Activated CD4-positive, CD25-positive, alpha-beta regulatory T cell treated with anti-CD3 and anti-CD28 coated beads, Interleukin-2, amount 50 U/mL, for 24 hours (primary cell): ENCODE results near the gene FAM181A.

Experiments
- ATAC-seq, 2 donors: fragments of 150-1000 bp; cut with Tn5 transposase; one replicate each; pipeline ENCODE4 v1.10.0; 2021; ENCODE audit warnings: mild to moderate bottlenecking in 1 of 2, moderate library complexity in 1 of 2

Gene FAM181A

GRCh38 chr14:93926873-93927799, at the start of gene FAM181A:
Gene FAM181A, plus strand, starts transcription at chr14:93927344. Its CDS starts 942 bp downstream, at chr14:93928286.
- no peak for ATAC-seq

- ATAC-seq = no peak
These were observed 48.9 kb upstream of the FAM181A start for GRCh38 chr14:93878212-93878611.

GRCh38 chr14:93878871-93879270, 48.3 kb upstream of the FAM181A start:
- ATAC-seq = no peak

- no peak for ATAC-seq
These were observed 47.7 kb upstream of the FAM181A start for GRCh38 chr14:93879362-93879983.

- no peak for ATAC-seq
These were observed 46.9 kb upstream of the FAM181A start for GRCh38 chr14:93880021-93880820.

GRCh38 chr14:93884950-93885349, 42.2 kb upstream of the FAM181A start:
- no peak for ATAC-seq

- ATAC-seq = no peak
These were observed 38.1 kb upstream of the FAM181A start for GRCh38 chr14:93888995-93889394.

- no peak for ATAC-seq
These were observed 37.2 kb upstream of the FAM181A start for GRCh38 chr14:93889739-93890483.

GRCh38 chr14:93891756-93892504, 35.2 kb upstream of the FAM181A start:
- ATAC-seq = no peak

- no peak for ATAC-seq
These were observed 34.7 kb upstream of the FAM181A start for GRCh38 chr14:93892505-93892839.

GRCh38 chr14:93892923-93893558, 34.1 kb upstream of the FAM181A start:
- ATAC-seq = peak in 1 of 2 donors; percentile 30

- no peak for ATAC-seq
These were observed 33.4 kb upstream of the FAM181A start for GRCh38 chr14:93893661-93894261.

GRCh38 chr14:93895023-93895604, 32.0 kb upstream of the FAM181A start:
- ATAC-seq = no peak

- ATAC-seq = no peak
These were observed 29.7 kb upstream of the FAM181A start for GRCh38 chr14:93897476-93897845.

- no peak for ATAC-seq
These were observed 29.0 kb upstream of the FAM181A start for GRCh38 chr14:93898081-93898611.

- ATAC-seq = no peak
These were observed 28.4 kb upstream of the FAM181A start for GRCh38 chr14:93898731-93899130.

- no peak for ATAC-seq
These were observed 25.3 kb upstream of the FAM181A start for GRCh38 chr14:93901813-93902212.

GRCh38 chr14:93902619-93903307, 24.4 kb upstream of the FAM181A start:
- ATAC-seq = no peak

GRCh38 chr14:93903342-93904184, 23.6 kb upstream of the FAM181A start:
- no peak for ATAC-seq
